SIG-M5 (cell line): ENCODE data around the gene ZNF221.

Experiments used
- DNase-seq: peaks from one replicate; lab custom pipeline; 2025; lab: John Stamatoyannopoulos, UW

The ZNF221 gene

GRCh38 chr19:43957891-43958290, 6.9 kb downstream of the ZNF221 start:
- no peak for DNase-seq

GRCh38 chr19:43960411-43960810, 9.4 kb downstream of the ZNF221 start:
- DNase-seq: no peak

- no peak for DNase-seq
Observed at GRCh38 chr19:43966079-43966694, 15.2 kb downstream of the ZNF221 start.

DNA sequence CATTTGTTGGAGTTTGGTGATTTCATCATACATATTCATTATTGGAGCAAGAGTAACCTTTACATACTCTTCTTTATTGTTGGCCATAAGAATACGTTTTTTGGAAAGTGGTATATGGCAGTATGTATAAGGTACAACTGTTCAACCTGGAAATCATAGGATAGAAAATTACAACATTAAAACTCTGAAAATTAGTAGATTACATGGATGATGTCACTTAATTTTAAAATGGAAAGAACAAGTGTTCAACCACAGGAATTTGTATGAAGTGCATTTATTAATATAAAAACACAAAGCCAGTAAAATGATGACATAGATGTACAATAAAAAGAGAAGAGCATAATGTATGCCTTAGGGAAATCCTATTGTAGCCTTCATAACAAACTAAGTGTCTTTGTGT, 25.7 kb downstream of the ZNF221 start:
- no peak for DNase-seq

DNA sequence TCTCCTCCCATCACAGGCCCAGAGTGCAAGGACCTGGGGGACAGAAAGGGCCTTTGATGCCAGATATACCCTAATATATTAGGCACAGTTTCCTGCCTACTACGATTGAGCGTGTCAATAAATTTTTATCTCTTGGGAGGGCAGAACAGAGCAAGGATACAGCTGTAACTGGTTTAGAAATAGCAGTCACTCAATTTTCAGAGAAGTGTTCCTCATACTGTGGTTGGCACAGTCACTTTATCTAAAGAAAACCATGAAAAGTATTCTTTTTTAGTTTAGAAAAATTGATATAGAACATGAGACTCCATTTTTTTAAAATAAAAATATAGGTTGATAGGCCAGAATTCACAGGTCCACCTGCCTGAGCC, 32.5 kb downstream of the ZNF221 start:
- DNase-seq: no peak

DNA sequence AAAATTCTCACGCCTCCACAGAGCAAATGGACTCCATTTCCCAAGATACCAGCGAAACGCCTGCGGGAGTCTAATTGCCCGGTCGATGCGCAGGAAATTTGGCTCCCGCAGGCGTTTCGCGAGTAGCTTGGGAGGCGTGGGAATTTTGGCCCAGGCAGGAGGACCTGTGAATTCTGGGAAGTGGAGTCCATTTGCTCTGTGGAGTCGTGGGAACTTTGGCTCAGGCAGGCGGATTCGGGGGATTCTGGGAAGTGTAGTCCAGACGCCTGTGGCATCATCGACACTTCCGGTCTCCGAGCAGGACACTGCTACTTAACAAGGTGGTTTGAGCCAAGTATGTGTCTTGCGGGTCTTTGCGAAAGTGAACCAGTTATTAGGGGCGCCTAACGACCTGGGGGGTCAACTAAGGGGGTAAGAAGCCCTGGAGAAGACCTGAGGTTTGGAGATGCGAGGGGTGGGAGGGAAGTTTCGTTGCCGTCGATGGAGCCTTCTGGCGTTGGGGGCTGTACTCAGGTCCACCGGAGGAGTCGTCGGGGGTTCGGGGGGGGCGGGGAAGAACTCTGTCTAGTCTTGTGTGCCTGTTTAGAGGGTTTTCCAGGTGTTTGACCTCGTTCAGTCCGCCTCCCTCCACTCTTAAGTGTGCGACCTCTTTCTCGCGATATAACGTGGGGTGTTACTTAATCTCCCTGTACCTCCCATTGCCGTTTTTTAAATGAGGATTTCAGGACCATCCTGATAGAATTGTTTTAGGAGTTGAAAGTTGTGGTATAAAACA, 33.1 kb downstream of the ZNF221 start, which contains the start of gene ZNF155:
Gene ZNF155, plus strand, starts transcription at position 277 of the 775 bp plus-strand sequence. CDS start 4,356 bp downstream, outside the sequence.
- DNase-seq: peak; percentile 4

GRCh38 chr19:43984687-43985000, 33.6 kb downstream of the ZNF221 start:
- DNase-seq: no peak

GRCh38 chr19:43997631-43998290, 46.7 kb downstream of the ZNF221 start:
- no peak for DNase-seq

DNA sequence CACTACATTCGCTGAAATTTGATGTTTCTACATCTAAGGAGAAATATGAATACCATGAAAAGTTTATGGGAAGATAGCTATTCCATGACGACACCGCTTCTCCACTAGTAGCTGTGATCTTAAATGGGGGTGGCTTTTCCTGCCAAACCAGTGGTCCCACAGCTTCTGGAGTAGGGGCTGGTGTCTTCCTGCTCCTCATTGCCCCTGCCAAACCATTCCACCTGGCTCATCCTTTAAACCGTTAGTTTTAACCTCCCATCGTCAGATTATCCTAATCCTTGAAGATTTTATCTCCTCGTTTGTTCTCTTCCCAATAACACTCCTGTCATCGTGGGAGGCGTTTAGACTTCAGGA, 51.2 kb downstream of the ZNF221 start:
- no peak for DNase-seq

GRCh38 chr19:44002566-44003460, 51.8 kb downstream of the ZNF221 start, which contains the start of gene ZNF230:
ZNF230 (plus strand) TSS chr19:44002957; CDS start chr19:44007079, 4,122 bp downstream.
- peak; percentile 86 for DNase-seq

DNA sequence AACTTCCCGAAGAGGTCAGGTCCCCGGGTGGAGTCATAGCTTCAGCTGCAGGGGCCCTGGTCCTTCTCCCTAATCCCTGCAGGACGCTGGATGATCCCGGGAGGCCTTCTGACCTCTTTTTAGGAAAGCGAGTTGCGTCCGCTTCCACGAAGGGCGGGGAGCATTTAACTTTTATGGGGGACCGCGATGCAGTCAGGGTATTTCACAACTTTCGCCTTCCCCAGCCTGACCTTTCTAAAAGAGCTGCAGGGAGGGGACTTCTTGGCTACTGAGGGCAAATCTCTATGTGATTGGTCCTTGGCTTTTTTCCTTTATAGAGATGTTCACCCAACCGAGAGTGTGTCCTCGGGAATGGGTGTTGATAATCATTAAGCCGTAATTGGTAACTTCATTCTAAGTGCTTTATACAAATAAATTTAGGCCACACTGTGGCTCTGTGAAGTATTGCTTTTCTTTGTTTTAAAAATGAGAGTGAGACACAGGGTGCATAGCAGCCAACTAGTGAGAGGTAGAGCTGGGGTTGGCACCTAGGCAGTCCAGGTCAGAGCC, 52.5 kb downstream of the ZNF221 start:
- no peak for DNase-seq

GRCh38 chr19:44005973-44006372, 54.9 kb downstream of the ZNF221 start:
- DNase-seq: peak; percentile 12

GRCh38 chr19:44007473-44007872, 56.4 kb downstream of the ZNF221 start:
- DNase-seq: no peak

GRCh38 chr19:44010468-44010867, 59.4 kb downstream of the ZNF221 start:
- DNase-seq: no peak
